Measurements from ENCODE around the gene AHCYL2.
"Not testable (repeated sequence)": the region's sequence is repeated elsewhere in the genome, so short reads cannot be mapped to it uniquely, and the experiment has no call there.

The AHCYL2 gene

GRCh38 chr7:129292861-129293260 is 68.0 kb downstream of the AHCYL2 start:
- no peak for DNase-seq (ENCODE audit: low read depth)

GRCh38 chr7:129295015-129295423 is 70.2 kb downstream of the AHCYL2 start:
- DNase-seq (ENCODE audit: low read depth) = peak; percentile 49

- peak; percentile 10 for DNase-seq (ENCODE audit: low read depth)
These were observed 73.6 kb downstream of the AHCYL2 start for GRCh38 chr7:129298268-129298893.

- no peak for DNase-seq (ENCODE audit: low read depth)
These were observed 75.1 kb downstream of the AHCYL2 start for GRCh38 chr7:129299889-129300288.

GRCh38 chr7:129300299-129300698 is 75.5 kb downstream of the AHCYL2 start:
- not testable (repeated sequence) for DNase-seq (ENCODE audit: low read depth)

- no peak for DNase-seq (ENCODE audit: low read depth)
These were observed 82.8 kb downstream of the AHCYL2 start for GRCh38 chr7:129307592-129307991.

- DNase-seq (ENCODE audit: low read depth) = no peak
These were observed 83.2 kb downstream of the AHCYL2 start for GRCh38 chr7:129308047-129308446.

GRCh38 chr7:129311429-129311828 is 86.6 kb downstream of the AHCYL2 start:
- no peak for DNase-seq (ENCODE audit: low read depth)

GRCh38 chr7:129313282-129313681 is 88.5 kb downstream of the AHCYL2 start:
- no peak for DNase-seq (ENCODE audit: low read depth)

GRCh38 chr7:129315960-129316359 is 91.1 kb downstream of the AHCYL2 start:
- no peak for DNase-seq (ENCODE audit: low read depth)

GRCh38 chr7:129317450-129317849 is 92.6 kb downstream of the AHCYL2 start:
- no peak for DNase-seq (ENCODE audit: low read depth)

GRCh38 chr7:129327076-129327475 is 102.2 kb downstream of the AHCYL2 start:
- no peak for DNase-seq (ENCODE audit: low read depth)

- no peak for DNase-seq (ENCODE audit: low read depth)
These were observed 107.6 kb downstream of the AHCYL2 start for GRCh38 chr7:129332254-129333035.

GRCh38 chr7:129334473-129334872 is 109.6 kb downstream of the AHCYL2 start:
- no peak for DNase-seq (ENCODE audit: low read depth)

- no peak for DNase-seq (ENCODE audit: low read depth)
These were observed 113.6 kb downstream of the AHCYL2 start for GRCh38 chr7:129338450-129338849.

GRCh38 chr7:129341212-129341611 is 116.4 kb downstream of the AHCYL2 start:
- DNase-seq (ENCODE audit: low read depth) = no peak

GRCh38 chr7:129341816-129342806 is 117.3 kb downstream of the AHCYL2 start:
- DNase-seq (ENCODE audit: low read depth) = no peak

- no peak for DNase-seq (ENCODE audit: low read depth)
These were observed 118.4 kb downstream of the AHCYL2 start for GRCh38 chr7:129343099-129343700.

- DNase-seq (ENCODE audit: low read depth) = no peak
These were observed 122.5 kb downstream of the AHCYL2 start for GRCh38 chr7:129347330-129347729.

GRCh38 chr7:129348023-129348740 is 123.4 kb downstream of the AHCYL2 start:
- no peak for DNase-seq (ENCODE audit: low read depth)

GRCh38 chr7:129351320-129351719 is 126.5 kb downstream of the AHCYL2 start:
- no peak for DNase-seq (ENCODE audit: low read depth)
